ENCODE measurements around the gene HCN2.

DNA sequence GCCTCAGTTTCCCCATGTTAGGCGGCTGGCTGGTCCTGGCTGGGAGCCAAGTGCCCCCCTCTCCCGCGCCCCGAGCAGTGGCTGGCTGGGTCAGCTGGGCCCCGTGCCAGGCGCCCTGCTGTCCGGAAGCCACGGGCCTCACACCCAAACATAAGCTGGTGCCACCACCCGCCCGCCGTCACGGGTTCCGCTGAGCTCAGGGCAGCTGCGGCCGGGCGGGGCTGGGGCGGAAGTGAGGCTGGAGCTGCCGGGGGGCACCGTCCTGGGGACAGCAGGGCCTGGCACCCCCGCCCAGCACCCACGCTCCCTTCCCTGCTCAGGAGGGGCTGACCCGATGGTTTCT lies 19.3 kb downstream of the HCN2 start:
- TF ChIP-seq POLR2A (IDR thresholded peaks at IDR 0.05) = no peak
- TF ChIP-seq POLR2AphosphoS5 (IDR thresholded peaks at IDR 0.05; ENCODE audit: insufficient read depth in 1 of 2, low read depth in 1 of 2) = no peak
- TF ChIP-seq, protein P1, sequence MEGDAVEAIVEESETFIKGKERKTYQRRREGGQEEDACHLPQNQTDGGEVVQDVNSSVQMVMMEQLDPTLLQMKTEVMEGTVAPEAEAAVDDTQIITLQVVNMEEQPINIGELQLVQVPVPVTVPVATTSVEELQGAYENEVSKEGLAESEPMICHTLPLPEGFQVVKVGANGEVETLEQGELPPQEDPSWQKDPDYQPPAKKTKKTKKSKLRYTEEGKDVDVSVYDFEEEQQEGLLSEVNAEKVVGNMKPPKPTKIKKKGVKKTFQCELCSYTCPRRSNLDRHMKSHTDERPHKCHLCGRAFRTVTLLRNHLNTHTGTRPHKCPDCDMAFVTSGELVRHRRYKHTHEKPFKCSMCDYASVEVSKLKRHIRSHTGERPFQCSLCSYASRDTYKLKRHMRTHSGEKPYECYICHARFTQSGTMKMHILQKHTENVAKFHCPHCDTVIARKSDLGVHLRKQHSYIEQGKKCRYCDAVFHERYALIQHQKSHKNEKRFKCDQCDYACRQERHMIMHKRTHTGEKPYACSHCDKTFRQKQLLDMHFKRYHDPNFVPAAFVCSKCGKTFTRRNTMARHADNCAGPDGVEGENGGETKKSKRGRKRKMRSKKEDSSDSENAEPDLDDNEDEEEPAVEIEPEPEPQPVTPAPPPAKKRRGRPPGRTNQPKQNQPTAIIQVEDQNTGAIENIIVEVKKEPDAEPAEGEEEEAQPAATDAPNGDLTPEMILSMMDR (IDR thresholded peaks at IDR 0.05) = no peak

Data from vagina (tissue), 2 donors.